GM12878 (cell line): Measurements from ENCODE around the gene PAK5. TPM values are rescaled to one million over a fixed set of nuclear protein-coding genes. Genes with fewer than 3 reads are reported as not detected.

Experiments
- ATAC-seq: fragments of 200-7000 bp; cut with Tn5 transposase; 3 replicates; pipeline ENCODE4 v1.9.1; 2020; ENCODE audit warnings: mild to moderate bottlenecking, moderate library complexity
- BruUV-seq: library from RNA; stranded (reverse); fragments of 400-500 nt; replicated peaks from 2 replicates; lab custom pipeline; 2021; lab: Mats Ljungman, UMichigan
- CTCF ChIA-PET: fragments of 300-600 bp; sonication (Branson Sonifier 250); formaldehyde crosslinking; extraction: SDS; loops from one replicate; lab custom pipeline; 2021; ENCODE audit warnings: inconsistent platforms; lab: Yijun Ruan, JAX
- POLR2A ChIA-PET: fragments of 350-600 bp; formaldehyde crosslinking; extraction: SDS; loops from one replicate; lab custom pipeline; 2021; ENCODE audit warnings: inconsistent platforms; lab: Charles Lee
- RAD21 ChIA-PET: fragments of 300-600 bp; sonication (Branson Sonifier 250); formaldehyde crosslinking; loops from one replicate; lab custom pipeline; 2023; ENCODE audit warnings: antibody characterized with exemption; ENCODE audit not compliant: unreplicated experiment; lab: Charles Lee
- SMC1A ChIA-PET: fragments of 300-600 bp; sonication (Branson Sonifier 250); formaldehyde crosslinking; loops from one replicate; lab custom pipeline; 2023; ENCODE audit not compliant: unreplicated experiment, uncharacterized antibody; lab: Charles Lee
- DNase-seq: peaks from one replicate; pipeline ENCODE4 v3.0.0-alpha.2; 2011; ENCODE audit warnings: low read depth, low spot score
- FAIRE-seq: peaks from 3 replicates; lab custom pipeline; 2011; peaks lifted over from hg19 to GRCh38; lab: Jason Lieb, UNC
- H2AFZ ChIP-seq: 2 replicates; pipeline ENCODE4 v1.6.0; 2011; ENCODE audit warnings: low read depth, low read length, control low read depth; ENCODE audit not compliant: control insufficient read depth
- H3K27ac ChIP-seq: 2 replicates; pipeline ENCODE4 v1.5.1; 2011; ENCODE audit warnings: control low read depth; ENCODE audit not compliant: control insufficient read depth, insufficient read depth
- H3K27me3 ChIP-seq, 2 experiments: replicated peaks in 1 of 2; 2 replicates each; pipeline versions ENCODE4 v1.6.0 to v1.6.1; 2011; ENCODE audit warnings: low read length in 1 of 2; ENCODE audit not compliant: control insufficient read depth in 2 of 2, insufficient read depth in 2 of 2
- H3K36me3 ChIP-seq, 2 experiments: 2 replicates each; pipeline ENCODE4 v1.5.1; 2011; ENCODE audit warnings: low read length in 1 of 2; ENCODE audit not compliant: control insufficient read depth in 2 of 2, insufficient read depth in 2 of 2
- H3K4me1 ChIP-seq: 2 replicates; pipeline ENCODE4 v1.6.1; 2011; ENCODE audit warnings: mild to moderate bottlenecking, low read length, moderate library complexity, mixed read lengths; ENCODE audit not compliant: control insufficient read depth, insufficient read depth
- H3K4me2 ChIP-seq: 2 replicates; pipeline ENCODE4 v1.6.0; 2011; ENCODE audit warnings: control low read depth; ENCODE audit not compliant: control insufficient read depth, insufficient read depth
- H3K4me3 ChIP-seq: fragments of 200-600 bp; sonication (generic); 2 replicates; pipeline ENCODE4 v1.5.1; 2016
- H3K79me2 ChIP-seq: 2 replicates; pipeline ENCODE4 v1.6.0; 2011; ENCODE audit warnings: low read length; ENCODE audit not compliant: control insufficient read depth, insufficient read depth
- H3K9ac ChIP-seq: 2 replicates; pipeline ENCODE4 v1.8.0; 2011; ENCODE audit warnings: low read length, control low read depth, mixed read lengths; ENCODE audit not compliant: control insufficient read depth, insufficient read depth
- H3K9me3 ChIP-seq: replicated peaks from 3 replicates; pipeline ENCODE4 v1.5.1; 2011; ENCODE audit warnings: mild to moderate bottlenecking, low read length; ENCODE audit not compliant: control insufficient read depth, insufficient read depth
- H4K20me1 ChIP-seq: 2 replicates; pipeline ENCODE4 v1.6.0; 2011; ENCODE audit not compliant: control insufficient read depth, insufficient read depth
- ATF3 ChIP-seq: IDR thresholded peaks from 2 replicates; pipeline ENCODE4 v1.6.1; 2011; ENCODE audit warnings: low read depth, mild to moderate bottlenecking, low read length, moderate library complexity, borderline replicate concordance; ENCODE audit errors: extremely low read depth
- CUX1 ChIP-seq: IDR thresholded peaks from 2 replicates; pipeline ENCODE4 v1.6.1; 2012; ENCODE audit warnings: improper control_type of control experiment, low read depth, low read length; ENCODE audit not compliant: insufficient replicate concordance
- ETV6 ChIP-seq, 2 experiments: fragments of 450-650 bp in 1 of 2; IDR thresholded peaks in 1 of 2; conservative IDR thresholded peaks in 1 of 2; 2 replicates each; pipeline ENCODE4 v1.6.1; 2014; ENCODE audit warnings: antibody characterized with exemption in 1 of 2, borderline replicate concordance in 1 of 2, low read depth in 1 of 2, mild to moderate bottlenecking in 1 of 2, moderate library complexity in 1 of 2
- KDM1A ChIP-seq: fragments of 200-600 bp; sonication (generic); IDR thresholded peaks from 2 replicates; pipeline ENCODE4 v1.6.1; 2016; ENCODE audit warnings: borderline replicate concordance
- PKNOX1 ChIP-seq: fragments of 450-650 bp; IDR thresholded peaks from 2 replicates; pipeline ENCODE4 v1.6.1; 2016; ENCODE audit warnings: mild to moderate bottlenecking
- USF1 ChIP-seq: IDR thresholded peaks from 2 replicates; pipeline ENCODE4 v1.6.1; 2011; ENCODE audit warnings: borderline replicate concordance, low read depth, mild to moderate bottlenecking, moderate library complexity, mixed read lengths, low read length; ENCODE audit not compliant: insufficient read depth; ENCODE audit errors: extremely low read length
- WRNIP1 ChIP-seq: IDR thresholded peaks from 2 replicates; pipeline ENCODE4 v1.6.1; 2011; ENCODE audit warnings: low read depth, low read length, improper control_type of control experiment, borderline replicate concordance
- ZNF217 ChIP-seq: fragments of 450-650 bp; IDR thresholded peaks from 2 replicates; pipeline ENCODE4 v1.6.1; 2017; ENCODE audit warnings: antibody characterized with exemption, mild to moderate bottlenecking
- WGBS: methylation state at CpG from one replicate; pipeline ENCODE4 v1.1.6; 2016; ENCODE audit warnings: low lambda C conversion rate; ENCODE audit not compliant: insufficient replicate concordance, insufficient coverage; ENCODE audit errors: missing lambda C conversion rate; 5-methylcytosine and 5-hydroxymethylcytosine counted together
- in situ Hi-C: fragments of 300-500 bp; cut with MboI; formaldehyde crosslinking; loops from 9 replicates; pipeline ENCODE4 v1.14.3; 2018; ENCODE audit warnings: mixed read lengths
- intact Hi-C: fragments of 100-400 bp; cut with micrococcal nuclease; formaldehyde crosslinking; loops from one replicate; pipeline ENCODE4 v1.14.2; 2022; ENCODE audit not compliant: unreplicated experiment
- polyA plus RNA-seq, 11 experiments: library from polyadenylated mRNA; depleted of rRNA in 4 of 11; unstranded in 6 of 11; stranded (reverse) in 5 of 11; fragments of >200 nt; fragmentation: Nextera tagmentation in 4 of 11; fragmentation: Illumina TruSeq in 1 of 11; extraction: Ambion mirVana in 4 of 11; extraction: Trizol in 1 of 11; gene quantifications; 1 replicate in 1 of 11; 2 replicates in 10 of 11; pipeline versions ENCODE4 v1.2.1 to v1.2.3, GENCODE V29; 2011 to 2016; ENCODE audit warnings: inconsistent platforms in 2 of 11, missing spikeins in 2 of 11, low read depth in 1 of 11
- total RNA-seq, 4 experiments: library from RNA; depleted of rRNA in 3 of 4; stranded (reverse); fragments of >200 nt in 3 of 4; fragmentation: Illumina TruSeq in 1 of 4; extraction: Trizol in 1 of 4; gene quantifications; 2 replicates each; pipeline versions ENCODE4 v1.2.1 to v1.2.3, GENCODE V29; 2013 to 2021

PAK5 gene
- total and polyA plus RNA-seq, 10 of the 15 experiments (the other 5 are each of a cell fraction or from before 2014, with no cell fraction given), result not detected

- intact Hi-C loops (no loop called here), in situ Hi-C loops (no loop called here)
- no peak overlapping the region for H3K27ac ChIP-seq
- H3K9me3 ChIP-seq, result no peaks in the 10 kb centered on the region; the same call in 2 of the 3 replicates
- ChIA-PET SMC1A (no interaction called here), CTCF (interaction anchor here (0.6 kb wide), 1 partner anchor 291 kb away, joined by 3 read pairs; no protein-coding TSS in a partner anchor), RAD21 (interaction anchor here (0.6 kb wide), 1 partner anchor 786 kb away, joined by 5 read pairs; no protein-coding TSS in a partner anchor), POLR2A (no interaction called here)
- H3K79me2 ChIP-seq, result no peaks in the 10 kb centered on the region
- no peaks in the 10 kb centered on the region for H4K20me1 ChIP-seq
- no peak overlapping the region for H2AFZ ChIP-seq
- TF ChIP-seq PKNOX1, result peak; percentile 61; the same call in 1 of the 2 replicates
- no peak for TF ChIP-seq USF1
- TF ChIP-seq ATF3, result no peak
- no peak for TF ChIP-seq KDM1A
- TF ChIP-seq ZNF217, result no peak
- TF ChIP-seq ETV6 (conservative IDR thresholded peaks at IDR 0.05 in 1 of 2, IDR thresholded peaks at IDR 0.05 in 1 of 2; ENCODE audit: borderline replicate concordance in 1 of 2, low read depth in 1 of 2), result no peak
- no peak for TF ChIP-seq CUX1
- no peak for TF ChIP-seq WRNIP1
- BruUV-seq, result no TSS peak
- FAIRE-seq (no peak), ATAC-seq (no peak), DNase-seq (no peak)
- H3K27me3 ChIP-seq, result no peaks in the 10 kb centered on the region; a peak in 2 of 4 replicates
- H3K36me3 ChIP-seq, result no peaks in the 10 kb centered on the region
- no peaks in the 10 kb centered on the region for H3K4me1 ChIP-seq
- no peak overlapping the region for H3K9ac ChIP-seq
- 25% methylated on average over 1 of the region's 1 CpG for WGBS
- no peak overlapping the region for H3K4me3 ChIP-seq
- H3K4me2 ChIP-seq, result no peak overlapping the region
These were observed 347.6 kb downstream of the PAK5 start for GRCh38 chr20:9491324-9491723.
